Measurements from ENCODE around the gene TSHZ3.

TSHZ3 gene

GRCh38 chr19:31261603-31262212 lies 87.5 kb downstream of the TSHZ3 start:
- DNase-seq, result no peak

- DNase-seq, result no peak
Measured at GRCh38 chr19:31261019-31261602, 88.1 kb downstream of the TSHZ3 start.

GRCh38 chr19:31260171-31260933 lies 88.9 kb downstream of the TSHZ3 start:
- DNase-seq, result no peak

- DNase-seq, result no peak
Measured at GRCh38 chr19:31258211-31259052, 90.8 kb downstream of the TSHZ3 start.

DNA sequence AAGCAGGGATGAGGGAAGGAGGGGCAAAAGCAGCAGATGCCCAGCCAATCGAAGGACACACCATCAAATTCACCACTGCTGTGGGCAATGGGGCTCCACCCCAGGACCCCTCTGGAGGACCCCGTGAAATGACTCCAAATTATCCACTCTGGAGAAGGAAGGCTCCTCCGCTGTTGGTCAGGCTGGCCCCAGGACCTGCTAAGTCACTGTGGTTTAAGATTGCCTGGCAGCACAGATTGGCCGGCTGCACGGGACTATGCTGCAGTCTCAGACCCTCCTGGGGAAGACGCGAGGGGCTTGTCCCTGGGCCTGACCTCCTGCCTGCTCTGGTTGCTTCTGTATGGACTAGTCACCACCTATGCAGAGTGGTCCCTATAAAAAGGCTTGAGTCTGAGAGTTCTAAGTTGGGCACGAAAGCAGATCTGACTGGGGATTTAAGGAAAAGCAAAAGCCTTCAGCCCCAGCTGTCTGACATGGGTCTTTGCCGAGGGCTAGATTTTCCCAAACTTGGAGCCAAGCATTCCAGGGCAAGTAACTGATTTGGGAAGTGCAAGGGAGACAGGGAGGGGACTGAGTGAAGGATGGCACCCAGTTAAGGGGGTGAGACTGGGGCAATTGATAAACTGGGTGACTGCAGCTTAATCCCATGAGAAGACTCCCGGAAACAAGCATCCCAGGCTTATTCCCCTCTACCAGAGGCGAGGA lies 91.7 kb downstream of the TSHZ3 start:
- DNase-seq, result no peak

- no peak for DNase-seq
Measured at GRCh38 chr19:31257025-31257424, 92.2 kb downstream of the TSHZ3 start.

DNA sequence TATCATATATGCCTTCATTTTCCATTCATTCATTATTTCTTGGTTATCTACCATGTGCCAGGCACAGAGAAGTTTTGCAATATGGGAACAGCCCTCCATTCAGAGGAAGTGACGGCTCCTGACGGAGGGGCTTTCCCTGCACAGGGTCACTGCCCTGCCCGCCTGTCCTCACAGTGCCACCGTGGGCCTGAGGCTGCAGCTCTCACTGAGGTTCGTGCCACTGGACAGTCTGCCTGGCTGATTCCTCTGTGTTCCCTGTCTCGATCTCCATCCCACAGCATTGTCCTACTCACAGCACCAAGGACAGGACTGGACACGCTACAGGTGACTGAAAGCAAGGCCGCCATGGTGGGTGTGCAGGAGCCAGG lies 92.7 kb downstream of the TSHZ3 start:
- DNase-seq, result no peak

GRCh38 chr19:31255831-31256592 lies 93.2 kb downstream of the TSHZ3 start:
- no peak for DNase-seq

DNA sequence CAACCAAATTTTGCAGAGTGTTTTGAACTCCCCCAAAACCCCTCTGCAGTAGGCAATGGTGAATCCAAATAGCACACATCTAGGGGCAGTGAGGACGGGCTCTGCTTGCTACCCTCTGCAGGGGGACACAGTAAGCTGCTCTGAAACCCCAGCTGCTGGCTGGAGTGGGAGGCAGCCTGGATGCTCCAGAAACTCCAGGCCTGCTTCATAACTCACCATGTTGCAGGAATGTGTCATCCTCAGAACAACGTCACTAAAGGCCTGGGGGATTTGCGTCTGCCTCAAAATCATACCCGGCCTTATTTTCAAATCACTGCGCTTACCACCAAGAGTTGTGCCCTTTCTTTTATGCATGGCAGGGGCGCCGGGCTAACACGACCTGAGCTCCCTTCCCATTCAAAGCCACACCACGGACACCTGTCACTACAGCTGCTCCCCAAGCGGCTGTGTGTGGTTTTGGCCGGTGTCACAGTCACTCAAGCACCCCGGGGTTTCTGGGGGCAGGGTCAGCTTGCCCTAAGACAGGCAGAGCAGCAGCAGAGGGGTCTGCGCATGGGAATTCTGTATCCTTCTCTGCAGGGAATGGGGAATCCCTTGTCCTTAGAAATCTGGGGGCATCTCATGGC lies 93.9 kb downstream of the TSHZ3 start:
- no peak for DNase-seq

DNA sequence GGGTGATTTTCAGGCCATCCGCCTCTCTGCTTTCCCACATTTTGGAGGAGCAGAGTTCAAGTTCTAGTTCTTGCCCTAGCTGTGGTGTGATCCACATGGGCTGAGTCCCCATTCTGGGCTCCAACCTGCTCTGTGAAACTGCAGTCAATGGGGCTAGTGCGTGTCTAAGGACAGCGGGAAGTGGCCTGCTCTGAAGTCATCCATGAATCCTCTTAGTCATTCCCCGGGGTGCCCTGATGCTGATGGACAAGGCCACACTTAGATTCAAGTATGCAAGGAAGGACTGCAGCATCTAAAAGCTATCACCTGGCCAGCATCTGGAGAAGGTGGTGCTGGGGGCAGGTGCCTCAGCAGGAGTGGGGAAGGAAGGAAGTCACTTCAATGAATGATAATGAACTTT lies 94.6 kb downstream of the TSHZ3 start:
- DNase-seq, result no peak

DNA sequence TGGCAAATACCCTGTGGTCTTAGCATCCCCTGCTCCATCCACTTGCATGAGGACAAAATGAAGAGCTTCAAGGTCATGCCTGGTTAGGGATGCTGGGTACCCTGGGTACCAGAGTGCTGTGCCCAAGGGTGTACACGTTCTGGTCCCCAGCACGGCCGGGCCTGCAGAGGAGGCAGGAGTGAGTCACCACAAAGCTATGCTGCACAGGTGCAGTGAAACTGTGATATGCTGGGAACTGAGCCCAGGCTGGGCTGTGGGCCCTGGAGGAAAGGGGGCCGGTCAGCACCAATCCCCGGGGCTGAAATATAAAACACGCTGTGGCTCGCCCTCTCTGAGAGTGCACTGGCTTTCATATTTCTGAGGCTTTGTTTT lies 95.1 kb downstream of the TSHZ3 start:
- no peak for DNase-seq

- DNase-seq, result no peak
Measured at GRCh38 chr19:31253526-31254179, 95.6 kb downstream of the TSHZ3 start.

- DNase-seq, result no peak
Measured at GRCh38 chr19:31252441-31252840, 96.8 kb downstream of the TSHZ3 start.

DNA sequence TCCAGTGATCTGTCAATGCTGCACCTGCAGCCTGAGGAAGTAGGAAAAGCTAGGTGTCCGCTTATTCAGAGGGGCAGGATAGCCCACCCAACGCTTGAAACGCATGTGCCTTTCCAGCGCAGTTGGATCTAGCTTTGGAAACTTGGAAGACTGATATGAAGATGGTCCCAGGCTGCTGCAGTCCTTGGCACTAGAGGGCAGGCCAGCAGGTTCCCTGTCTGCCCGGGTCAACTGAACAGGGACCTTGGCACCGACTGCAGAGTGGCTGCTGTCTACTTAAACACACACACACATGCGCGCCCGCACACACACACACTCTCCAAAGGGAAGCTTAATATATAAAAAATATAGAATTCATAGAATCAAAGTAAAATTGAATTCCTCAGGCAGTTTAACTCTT lies 100.0 kb downstream of the TSHZ3 start:
- DNase-seq, result no peak

DNA sequence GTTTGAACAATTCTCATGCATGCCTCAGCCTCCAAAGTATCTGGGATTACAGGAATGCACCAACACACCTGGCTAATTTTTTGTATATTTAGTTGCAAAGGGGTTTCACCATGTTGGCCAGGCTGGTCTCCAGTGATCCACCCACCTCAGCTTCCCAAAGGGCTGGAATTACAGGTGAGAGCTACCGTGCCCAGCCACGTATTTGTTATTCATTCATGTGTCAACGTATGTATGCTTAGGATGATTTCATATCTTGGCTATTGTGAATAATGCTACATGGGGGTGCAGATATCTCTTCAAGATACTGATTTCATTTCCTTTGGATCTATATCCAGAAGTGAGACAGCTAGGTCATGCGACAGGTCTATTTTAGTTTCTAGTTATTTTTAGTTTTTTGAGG lies 113.4 kb downstream of the TSHZ3 start:
- DNase-seq, result no peak

- DNase-seq, result no peak
Measured at GRCh38 chr19:31233295-31233800, 115.9 kb downstream of the TSHZ3 start.

DNA sequence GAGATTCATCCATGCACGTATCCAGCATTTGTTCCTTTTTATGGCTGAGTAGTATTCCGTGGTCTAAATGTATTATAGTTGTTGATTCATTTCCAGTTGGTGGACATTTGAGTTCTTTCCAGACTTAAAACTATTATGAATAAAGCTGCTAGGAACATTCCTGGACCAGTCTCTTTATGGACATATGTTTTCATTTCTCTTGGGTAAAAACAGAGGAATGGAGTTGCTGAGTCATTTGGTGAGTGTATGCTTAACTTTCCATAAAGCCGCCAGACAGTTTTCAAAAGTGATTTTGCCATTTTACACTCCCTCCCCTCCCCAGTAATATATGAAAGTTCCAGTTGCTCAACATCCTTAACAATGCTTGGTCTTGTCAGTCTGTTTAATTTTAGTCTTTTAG lies 116.4 kb downstream of the TSHZ3 start:
- no peak for DNase-seq

DNA sequence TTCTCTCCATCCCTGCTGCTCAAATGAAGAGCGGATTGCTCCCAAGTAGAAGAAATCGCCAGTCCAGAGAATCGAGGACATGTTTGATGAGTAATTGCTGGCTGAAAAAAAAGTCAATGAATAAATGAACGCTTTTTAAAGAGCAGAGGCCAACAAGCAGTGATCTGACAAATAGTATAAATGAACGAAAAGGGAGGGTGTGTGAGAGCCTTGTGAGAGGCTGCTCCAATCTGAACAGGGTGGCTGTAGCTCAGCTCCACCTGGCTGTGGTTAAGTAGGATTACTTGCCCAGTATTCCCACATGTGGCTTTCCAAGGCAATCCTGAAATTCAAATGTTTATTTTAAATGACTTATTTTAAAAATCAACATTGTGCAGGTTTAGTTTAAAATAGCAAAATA lies 117.1 kb downstream of the TSHZ3 start:
- no peak for DNase-seq

- no peak for DNase-seq
Measured at GRCh38 chr19:31231237-31231636, 118.0 kb downstream of the TSHZ3 start.

DNA sequence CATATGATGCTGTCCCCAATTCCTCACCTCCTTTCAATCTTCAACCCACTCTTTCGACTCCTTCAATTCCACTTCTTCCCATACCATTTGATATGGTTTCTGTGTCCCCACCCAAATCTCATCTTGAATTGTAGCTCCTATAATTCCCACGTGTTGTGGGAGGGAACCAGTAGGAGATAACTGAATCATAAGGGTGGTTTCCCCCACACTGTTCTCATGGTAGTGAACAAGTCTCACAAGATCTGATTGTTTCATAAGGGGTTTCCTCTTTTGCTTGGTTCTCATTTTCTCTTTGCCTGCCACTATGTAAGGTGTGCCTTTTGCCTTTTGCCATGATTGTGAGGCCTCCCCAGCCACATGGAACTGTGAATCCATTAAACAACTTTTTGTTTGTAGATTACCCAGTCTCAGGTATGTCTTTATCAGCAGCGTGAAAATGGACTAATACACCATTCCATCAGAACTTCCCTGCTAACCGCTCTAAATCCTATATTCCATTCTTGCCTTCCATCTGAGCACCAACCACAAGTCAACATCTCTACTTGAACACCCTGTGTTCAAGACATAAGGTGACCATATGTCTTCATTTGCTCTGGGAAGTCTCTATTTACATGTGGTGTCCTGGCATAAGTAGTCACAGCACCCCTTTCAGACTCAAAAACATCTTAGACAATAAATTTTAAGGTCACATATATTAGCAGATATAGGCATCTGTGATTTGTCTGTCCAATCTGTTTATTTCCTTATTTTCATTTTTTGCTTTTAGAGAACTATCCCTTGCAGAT lies 122.9 kb downstream of the TSHZ3 start:
- no peak for DNase-seq

All from NCI-H146 (cell line).